HG03521 (cell line): ENCODE measurements around the gene RPAP3.

Experiments used
- ATAC-seq: cut with Tn5 transposase; IDR thresholded peaks from one replicate; pipeline ENCODE4 v1.9.1; 2021; ENCODE audit warnings: mild to moderate bottlenecking, moderate library complexity; ENCODE audit not compliant: unreplicated experiment

Gene RPAP3

DNA sequence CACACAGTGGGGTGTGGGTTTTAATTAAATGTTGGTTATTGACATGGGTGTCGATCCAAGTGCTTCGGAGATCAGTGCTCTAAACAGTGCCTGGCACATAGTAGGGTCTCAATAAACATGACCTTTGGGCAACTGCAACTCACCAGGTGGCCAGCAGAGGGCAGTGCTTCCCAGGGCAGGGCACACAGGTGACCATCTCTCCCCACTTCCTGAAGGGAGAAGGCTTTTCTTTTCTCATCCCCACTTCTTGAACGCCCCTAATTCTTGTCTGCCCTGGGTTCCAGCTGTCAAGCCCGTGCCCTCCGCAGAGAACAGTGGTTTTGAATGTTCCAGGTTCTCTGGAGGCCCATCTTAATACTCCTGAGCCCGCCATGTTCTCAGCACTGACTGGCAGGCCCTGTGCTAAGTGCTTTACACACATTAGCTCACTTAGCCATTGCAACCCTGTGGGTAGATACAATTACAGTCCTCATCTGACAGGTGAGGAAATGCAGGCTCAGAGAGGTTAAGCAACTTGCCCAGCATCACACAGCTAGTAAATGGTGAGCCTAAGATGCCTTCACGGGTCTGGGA lies 36.5 kb upstream of the RPAP3 start:
- no peak for ATAC-seq

DNA sequence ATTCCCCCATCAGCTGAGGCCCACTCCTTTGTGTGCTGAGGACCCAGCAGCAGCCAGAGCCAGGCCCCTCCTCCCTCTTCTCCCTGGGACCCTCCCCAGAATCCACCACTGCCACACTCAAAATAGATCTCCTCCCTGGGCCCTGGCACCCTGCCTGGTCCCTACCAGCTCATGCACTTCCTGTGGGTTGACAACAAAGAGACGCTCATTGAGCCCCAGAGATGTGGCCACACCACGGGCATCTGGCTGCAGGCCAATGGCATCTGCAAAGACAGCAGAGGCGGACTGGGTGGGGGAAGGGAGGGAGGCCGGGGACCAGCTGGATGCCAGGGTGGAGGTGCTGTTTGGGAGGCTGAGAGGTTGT lies 35.5 kb upstream of the RPAP3 start:
- no peak for ATAC-seq

DNA sequence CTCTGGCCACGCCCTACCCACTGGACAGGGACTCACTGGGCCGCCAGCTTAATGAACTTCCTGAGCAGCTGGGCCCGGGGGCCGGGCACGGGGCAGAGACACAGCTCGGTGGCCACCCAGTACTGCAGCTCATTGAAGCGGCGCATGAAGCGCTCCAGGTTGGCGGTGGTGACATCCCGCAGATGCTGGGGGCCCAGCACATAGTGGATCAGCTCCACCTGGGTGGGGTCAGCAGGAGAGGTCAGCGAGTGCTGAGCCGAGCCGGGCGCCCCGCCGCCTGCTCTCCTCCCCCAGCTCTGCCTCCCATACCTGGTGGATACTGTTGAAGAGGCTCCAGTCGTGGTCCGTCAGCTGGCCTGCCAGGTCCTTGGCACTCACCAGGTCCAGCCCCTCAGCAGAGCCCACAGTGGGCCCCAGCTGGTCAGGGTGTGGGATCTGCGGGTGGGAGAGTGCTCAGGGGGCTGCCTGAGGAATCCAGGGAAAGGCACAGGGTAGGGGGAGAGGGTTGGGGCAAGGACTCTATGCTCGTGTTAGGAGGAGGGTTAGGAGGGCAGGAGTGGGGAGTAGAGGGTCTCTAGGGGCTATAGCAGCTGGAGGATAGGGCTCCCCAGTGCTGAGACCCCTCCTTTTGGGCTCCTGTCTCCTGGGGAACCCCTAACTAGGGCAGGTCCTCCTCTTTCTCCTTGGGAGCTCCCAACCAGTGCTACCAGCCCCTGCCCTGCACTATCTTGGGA lies 34.9 kb upstream of the RPAP3 start:
- no peak for ATAC-seq

DNA sequence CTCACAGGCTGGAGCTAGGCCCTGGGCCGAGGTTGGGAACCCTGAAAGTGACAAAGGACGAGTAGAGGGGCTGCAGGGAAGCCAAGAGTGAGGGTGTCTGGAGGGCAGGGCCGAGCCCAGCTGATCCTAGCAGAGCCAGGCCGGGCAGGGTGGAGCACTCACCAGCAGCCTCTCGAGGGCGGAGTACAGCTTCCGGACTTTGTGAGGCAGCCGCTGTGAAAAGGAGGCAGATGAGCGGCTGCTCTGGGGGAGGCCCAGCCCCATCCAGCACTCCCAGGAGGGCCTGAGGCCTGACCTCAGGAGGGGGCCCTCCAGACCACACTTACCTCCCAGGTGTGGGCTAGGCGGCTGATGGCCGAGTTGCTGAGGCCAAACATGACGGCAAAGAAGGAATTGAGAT lies 34.1 kb upstream of the RPAP3 start:
- ATAC-seq = peak; percentile 42

DNA sequence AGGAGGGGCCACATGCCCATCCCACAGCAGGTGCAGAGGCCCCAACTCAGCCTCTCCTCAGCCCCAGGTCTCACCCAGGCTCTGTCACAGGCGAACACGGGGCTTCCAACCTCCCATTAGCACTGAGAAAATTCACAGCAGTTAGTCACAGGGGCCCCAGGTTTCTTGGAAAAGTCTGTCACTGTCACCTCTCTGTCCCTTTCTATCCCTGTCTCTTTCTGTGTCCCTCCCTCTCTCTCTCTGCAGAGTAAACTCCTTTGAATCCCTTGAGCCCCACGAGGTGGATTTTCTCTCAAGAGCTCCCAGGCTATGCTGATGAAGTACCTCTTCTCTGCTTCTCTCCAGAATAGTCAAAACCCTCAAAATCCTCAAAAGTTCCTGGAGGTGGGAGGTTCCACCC lies 33.5 kb upstream of the RPAP3 start:
- ATAC-seq = no peak

DNA sequence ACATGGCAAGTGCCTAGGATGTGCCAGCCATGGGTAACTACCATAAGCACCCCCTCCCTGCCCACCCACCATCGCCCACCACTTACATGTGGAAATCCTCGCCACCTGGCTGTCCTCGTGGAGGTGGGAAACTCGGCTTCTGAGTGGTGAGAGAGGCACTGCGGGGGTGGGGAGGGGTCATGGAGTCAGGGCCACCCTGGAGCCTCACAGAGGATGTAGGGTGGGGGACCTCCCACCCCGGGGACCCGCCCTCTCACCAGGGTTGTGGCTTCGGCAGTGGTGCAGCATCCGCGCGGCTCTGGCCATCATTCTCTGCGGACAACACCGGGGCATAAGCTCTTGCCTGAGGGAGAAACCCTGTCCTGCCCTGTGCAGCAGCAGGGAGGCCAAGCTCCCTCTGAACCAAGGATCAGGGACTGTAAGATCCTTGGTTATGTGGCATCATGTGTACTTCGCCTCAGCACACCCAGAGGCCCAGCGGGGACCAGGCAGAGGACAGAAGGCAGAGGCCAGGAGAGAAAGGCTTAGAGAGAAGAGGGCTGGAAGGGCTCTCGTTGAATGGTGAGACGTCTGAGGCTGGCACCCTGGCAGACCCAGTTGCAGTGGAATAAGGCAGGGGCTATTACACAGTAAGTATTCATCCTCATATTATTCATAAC lies 32.2 kb upstream of the RPAP3 start:
- no peak for ATAC-seq

DNA sequence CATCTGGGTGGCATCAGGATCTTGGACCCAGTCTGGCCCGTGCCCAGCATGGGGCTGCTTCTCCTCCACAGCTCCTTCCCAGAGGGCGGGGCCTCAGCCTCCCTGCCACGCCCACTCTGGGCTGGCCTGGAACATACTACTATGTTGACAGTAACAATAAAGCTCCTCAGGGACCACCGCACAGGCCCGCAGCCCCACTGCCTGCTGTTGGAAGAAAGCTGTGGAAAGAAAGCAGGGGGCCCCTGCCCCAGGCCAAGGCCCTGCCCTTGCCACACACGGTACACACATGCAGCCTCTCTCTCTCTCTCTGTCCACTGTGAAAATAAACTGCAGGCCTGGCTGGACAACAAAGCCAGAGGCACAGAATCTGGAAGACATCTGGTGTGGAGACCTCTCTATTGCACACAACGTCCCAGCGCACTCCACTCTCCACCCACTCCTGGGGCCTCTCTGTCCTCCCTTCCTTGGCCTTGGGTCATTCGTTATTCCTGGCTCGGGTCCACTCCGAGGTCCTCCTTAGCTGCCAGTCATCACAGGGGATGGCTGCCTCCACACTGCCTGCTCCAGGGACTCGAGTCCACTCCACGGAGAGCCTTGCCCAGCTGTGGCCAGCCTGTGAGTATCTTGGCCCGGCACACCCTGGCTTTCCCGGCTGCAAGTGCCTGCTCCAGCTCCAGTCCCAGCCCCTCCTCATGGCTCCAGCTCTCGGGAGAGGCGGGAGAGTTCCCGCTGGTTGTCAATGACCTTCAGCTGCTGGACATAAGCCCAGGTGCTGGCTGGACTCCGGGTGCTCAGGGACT lies 31.2 kb upstream of the RPAP3 start:
- no peak for ATAC-seq

DNA sequence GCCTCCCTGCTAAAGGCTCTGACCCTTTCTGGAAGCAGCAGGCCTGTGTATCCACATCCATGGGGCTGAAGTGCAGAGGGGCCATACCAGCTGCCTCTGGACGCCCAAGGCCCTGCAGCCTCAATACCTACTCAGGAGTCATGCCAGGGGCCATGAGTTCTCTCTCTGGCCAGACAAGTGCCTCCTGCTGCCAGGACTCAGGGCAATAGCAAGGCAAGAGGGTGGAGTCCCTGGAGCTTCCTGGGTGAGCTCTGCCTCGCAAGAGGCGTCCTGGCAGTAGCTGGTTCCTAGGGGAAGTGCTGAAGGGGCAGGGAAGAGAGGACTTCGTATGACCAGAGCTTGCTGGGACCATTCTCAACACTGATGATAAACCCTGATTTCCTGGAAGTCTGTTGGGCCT lies 30.4 kb upstream of the RPAP3 start:
- no peak for ATAC-seq

DNA sequence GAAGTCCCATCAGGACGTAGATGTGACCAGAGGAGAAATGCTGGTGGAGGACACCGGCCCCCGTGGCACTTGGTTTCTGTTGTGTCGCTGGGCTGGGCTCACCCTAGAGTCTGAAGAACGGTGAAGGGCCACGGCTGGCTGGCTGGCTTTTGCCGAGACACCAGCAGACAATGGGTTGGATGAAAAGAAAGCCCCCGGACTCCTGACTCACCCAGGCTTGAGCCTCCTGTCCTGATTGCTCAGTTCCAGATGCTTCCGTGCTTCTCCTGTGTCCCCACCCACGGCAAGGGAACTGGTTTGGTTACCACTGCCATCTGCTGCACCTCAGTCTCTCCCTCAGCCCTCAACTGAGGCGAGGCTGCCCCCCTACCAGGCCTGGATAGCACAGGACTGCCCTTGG lies 29.8 kb upstream of the RPAP3 start:
- no peak for ATAC-seq

DNA sequence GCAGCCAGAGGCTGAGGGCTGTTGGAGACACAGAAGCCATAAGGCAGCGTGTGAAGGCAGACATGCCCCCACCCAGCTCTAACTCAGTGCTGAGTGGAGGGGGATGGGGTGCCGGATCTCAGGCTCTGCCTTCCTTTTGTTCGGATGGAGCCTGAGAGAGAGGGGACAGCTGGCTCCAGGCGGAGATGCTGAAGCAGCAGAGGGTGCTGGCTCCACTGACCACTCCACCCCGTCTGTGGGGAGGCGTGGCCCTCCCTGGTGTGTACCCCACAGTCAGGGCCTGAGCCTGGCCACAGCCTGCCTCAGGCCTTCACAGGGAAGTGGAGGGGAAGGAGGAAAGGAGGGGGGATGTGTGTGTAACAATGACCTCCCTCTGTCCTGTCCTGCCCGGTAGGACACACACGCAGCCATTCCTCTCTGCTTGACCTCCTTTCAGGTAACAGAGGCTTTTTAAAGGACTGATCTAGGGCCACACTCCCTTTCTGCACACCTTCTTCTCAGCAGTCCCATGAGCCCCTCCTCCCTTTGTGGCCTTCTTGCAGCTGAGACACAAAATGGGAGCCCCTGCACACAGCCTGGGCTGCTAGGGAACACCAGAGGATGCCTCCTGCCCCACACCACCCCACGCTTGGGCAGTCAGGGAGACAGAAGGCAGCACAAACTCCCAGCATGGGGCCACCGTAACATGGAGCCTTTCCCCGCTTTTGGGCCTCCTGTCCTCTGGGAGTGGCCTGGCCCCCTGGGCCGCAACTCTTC lies 29.1 kb upstream of the RPAP3 start:
- no peak for ATAC-seq

DNA sequence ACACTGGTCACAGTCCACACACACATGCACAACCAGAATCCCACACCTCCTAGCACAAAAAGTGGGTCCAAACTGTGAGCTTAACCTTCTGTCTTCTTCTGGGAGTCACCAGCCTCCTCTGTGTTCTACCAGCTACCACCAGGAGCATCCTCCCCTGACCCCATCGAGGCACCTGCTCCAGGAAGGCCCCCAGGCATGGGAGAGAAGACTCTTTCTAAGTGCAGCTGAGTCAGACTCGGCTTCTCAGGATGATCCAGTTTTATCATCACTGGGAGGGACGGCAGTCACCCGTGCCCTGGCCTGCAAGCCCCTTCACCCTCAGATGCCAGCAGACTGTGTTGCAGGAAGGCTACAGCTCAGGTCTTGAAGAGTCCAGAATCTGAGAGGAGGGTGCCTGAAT lies 27.3 kb upstream of the RPAP3 start:
- ATAC-seq = no peak

DNA sequence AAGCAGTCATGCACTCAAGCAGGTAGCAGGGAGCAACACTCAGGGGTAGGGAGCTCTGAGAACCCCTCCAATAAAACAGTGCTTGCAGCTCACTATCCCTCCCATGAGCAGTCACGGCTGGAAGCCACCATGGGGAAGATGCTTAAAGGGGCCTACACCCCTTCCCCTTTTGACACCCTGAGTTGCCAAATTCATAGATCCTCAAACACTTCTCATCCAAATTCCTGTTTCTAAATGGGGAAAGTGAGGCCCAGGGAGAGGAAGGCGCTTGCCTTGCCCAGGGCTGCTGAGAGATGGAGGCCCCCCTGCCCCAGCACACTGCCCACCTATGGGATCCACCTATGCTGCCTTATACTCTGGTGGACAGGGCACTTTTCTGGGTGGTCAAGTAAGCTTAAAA lies 26.7 kb upstream of the RPAP3 start:
- ATAC-seq = no peak

DNA sequence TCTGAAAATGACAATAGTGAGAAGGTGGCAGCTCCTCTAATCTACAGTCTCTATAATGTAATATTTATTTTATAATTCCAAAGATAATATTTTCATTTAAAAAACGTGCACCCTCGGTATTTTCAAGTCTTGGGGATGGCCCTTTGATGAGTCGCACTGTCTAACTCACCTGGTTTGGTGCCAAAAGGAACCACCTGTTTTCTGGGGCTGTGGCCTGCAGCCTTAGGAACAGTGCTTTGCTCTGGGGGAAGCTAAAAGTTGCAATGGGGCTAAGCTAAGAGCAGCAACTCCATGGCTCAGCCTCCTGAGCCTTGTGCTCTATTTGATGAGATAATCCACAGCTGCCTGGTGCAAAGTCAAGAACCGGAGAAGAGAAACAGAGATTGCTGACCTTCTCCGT lies 25.9 kb upstream of the RPAP3 start:
- no peak for ATAC-seq

DNA sequence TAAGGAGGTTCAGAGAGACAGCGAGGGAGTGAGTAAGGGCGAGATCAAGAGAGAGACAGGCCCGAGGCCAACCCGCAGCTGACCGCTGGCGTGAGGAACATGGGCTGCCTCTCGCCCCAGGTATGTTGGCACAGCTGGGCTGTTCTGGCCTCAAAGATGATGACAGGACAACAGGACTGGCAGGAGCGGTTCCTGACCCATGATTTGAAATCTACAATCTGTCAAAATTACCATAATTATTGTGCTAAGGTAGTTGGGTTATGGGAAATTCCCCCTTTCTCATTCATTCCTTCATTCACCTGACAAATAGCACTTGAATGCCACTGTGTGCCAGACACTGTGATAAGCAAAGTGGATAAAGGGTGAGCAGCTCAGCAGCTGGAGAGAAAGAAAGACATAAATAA lies 24.5 kb upstream of the RPAP3 start:
- ATAC-seq = no peak

DNA sequence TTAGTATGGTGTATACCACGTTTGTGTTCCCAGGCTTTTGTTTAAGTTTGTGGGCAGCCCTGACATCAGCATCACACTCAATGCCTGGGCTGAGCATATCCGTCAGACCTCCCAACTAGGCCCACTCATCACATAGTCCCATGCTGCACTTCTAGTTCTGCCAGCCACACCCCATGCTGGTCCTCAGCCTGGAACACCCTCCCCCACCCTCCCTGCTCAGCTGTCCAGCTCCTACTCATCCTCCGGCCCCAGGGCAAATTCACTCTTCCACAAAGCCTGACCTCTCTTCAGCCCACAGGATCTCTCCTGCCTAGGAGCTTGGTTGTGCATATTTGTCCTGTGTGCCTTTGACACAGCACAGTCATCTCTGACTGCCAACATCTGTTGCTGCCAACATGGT lies 23.4 kb upstream of the RPAP3 start:
- ATAC-seq = no peak

DNA sequence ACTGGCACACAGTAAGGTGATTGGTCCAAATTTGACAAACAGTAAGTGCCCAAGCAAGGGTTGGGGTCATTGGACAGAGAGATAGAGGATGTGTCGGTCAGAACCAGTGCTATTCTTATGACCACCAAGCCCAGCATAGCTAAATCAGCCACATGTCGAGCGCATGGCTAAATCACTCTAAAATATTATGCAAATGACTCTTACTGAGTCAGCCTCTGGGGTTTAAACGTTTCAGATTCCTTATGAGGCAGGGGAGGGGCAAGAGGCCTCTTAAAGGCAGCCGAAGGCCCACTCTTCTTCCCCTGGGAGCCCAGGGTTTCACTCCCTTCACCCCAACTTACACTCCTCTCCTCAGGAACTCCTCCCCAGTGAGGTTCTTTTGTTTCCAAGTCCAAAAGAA lies 20.1 kb upstream of the RPAP3 start:
- peak; percentile 77 for ATAC-seq

DNA sequence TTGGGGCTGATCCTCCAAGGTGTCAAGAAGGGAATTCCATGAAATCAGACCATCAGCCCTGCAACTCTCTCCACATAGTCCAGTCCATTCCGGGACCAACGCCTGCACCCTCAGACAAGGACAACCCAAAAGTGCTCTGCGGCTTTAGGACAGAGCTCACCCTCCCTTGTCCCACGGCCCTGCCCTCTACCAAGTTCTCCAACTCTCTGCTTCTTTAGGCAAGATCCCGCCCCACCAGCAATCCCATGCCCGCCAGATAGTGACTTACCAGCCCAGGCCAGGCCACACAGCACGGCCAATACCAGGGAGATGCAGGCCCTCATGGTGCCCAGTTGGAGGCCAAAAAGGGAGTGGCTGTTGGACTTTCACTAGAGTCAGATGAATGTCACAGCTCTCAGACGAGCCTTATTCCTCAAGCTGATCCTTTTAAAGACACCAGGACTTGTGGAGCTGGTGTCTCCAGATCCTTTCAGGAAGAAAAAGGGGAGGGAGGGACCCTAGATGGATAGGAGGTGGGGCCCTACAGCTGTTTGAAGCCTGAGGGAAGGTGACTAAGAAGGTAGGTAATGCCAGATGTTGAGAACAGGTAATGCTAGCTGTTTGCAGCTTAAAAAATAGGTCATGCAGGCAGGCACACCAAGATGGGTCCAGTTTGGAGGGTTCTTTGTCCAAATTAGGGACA lies 19.4 kb upstream of the RPAP3 start, which contains the start of gene ENDOU:
Gene ENDOU (minus strand): TSS at position 400 of the 682 bp plus-strand sequence. CDS start 77 bp downstream, at position 323.
- ATAC-seq = no peak

DNA sequence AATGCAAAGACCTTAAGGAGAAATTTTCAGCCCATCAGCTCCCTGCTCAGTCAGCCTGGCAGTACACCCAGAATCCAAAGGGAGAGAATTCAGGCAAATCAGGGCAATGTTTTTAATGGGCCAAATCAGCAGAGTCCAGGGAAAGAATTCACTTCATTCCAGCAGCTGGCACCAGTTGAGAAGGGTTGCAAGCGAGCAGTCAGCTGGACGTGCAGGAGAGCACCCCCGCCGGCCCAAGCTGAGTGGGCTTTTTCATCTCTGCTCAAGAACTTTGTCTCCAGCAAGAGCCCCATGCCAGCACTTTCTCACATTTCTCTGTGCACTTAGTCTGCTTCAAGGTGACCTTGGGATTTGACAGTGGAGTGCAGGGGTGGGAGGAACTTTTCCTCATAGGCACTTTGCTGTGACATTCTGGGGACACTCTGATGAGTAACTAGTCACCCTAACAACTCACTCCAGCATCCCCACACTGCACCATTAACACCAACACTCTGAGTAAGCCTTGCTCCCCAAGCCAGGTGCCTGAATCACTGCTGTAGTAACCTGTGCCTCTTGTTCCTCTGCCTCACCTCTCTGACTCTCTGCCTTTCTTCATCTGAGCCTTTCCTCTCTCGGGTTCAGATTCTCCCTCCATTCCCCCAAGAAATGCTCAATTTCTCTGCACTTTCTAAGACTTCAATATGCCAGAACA lies 17.3 kb upstream of the RPAP3 start:
- no peak for ATAC-seq

DNA sequence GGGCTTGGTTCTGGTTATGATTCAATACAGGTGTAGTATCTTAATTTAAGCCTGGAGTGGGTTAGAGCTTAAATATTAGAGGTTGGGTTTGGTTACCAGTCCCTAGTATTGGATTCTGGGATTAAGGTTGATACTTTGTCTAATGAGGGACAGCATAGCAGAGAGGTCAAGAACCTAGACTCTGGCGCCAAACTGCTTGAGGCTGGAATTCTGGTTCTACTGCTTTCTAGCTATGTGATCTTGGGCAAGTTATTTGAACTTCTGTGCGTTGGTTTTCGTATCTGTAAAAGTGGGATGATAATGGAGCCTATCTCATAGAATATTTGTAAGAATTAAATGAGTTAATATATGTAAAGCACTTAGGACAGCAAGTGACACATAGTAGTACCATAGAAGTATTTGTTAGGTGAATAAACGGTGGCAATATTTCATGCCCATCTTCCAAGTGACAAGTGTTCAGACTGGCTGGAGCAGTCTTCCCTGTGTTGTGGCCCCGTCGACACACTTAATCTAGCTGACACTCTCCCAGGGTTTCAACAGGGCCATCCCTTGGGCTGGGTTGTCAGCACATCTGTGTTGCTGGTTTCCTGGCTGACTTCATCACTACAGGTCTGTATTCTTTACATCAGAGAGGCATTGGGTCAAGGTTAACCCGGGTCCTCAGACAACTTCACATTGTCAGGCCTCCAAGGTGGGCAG lies 16.5 kb upstream of the RPAP3 start:
- ATAC-seq = no peak
